Activated T-helper 2 cell treated with anti-CD3 and anti-CD28 coated beads, Interferon-gamma antibody, Interleukin-2, Interleukin-4, amounts not matched to agents 10 μg/mL and 5 μg/mL and 100 μg/mL, durations not matched to agents 14 hours and 24 hours and 36 hours (primary cell): ENCODE results near the gene SLC49A3. TPM values are rescaled to one million over a fixed set of nuclear protein-coding genes. Genes with fewer than 3 reads are reported as not detected.
"Not testable (repeated sequence)": the region's sequence is repeated elsewhere in the genome, so short reads cannot be mapped to it uniquely, and the experiment has no call there.

Experiments used
- DNase-seq: peaks from one replicate; pipeline ENCODE4 v3.0.0; 2021; ENCODE audit warnings: low spot score
- H3K27ac Mint-ChIP-seq: one replicate; pipeline ENCODE4 v1.8.0; 2021; ENCODE audit warnings: mixed read lengths
- H3K27me3 Mint-ChIP-seq: one replicate; pipeline ENCODE4 v1.8.0; 2021; ENCODE audit warnings: low read depth, mixed read lengths
- H3K36me3 Mint-ChIP-seq: one replicate; pipeline ENCODE4 v1.8.0; 2021; ENCODE audit warnings: low read depth, mixed read lengths
- H3K4me1 Mint-ChIP-seq: one replicate; pipeline ENCODE4 v1.8.0; 2021; ENCODE audit warnings: low read depth, mixed read lengths
- H3K4me3 Mint-ChIP-seq: one replicate; pipeline ENCODE4 v1.8.0; 2021; ENCODE audit warnings: low read depth, mild to moderate bottlenecking, moderate library complexity, mixed read lengths
- H3K9me3 Mint-ChIP-seq: one replicate; pipeline ENCODE4 v1.8.0; 2021; ENCODE audit warnings: mixed read lengths
- intact Hi-C: fragments of 100-400 bp; cut with micrococcal nuclease; formaldehyde crosslinking; loops from one replicate; pipeline ENCODE4 v1.15.1; 2023
- total RNA-seq: library from RNA; stranded (reverse); gene quantifications from 2 replicates; pipeline ENCODE4 v1.2.3, GENCODE V29; 2022

The SLC49A3 gene
- total RNA-seq: 0.50 and 0.74 TPM in 2 replicates

- H3K27me3 Mint-ChIP-seq: peaks cover 15% of the 10 kb centered on the region
- H3K36me3 Mint-ChIP-seq: no peaks in the 10 kb centered on the region
- no peaks in the 10 kb centered on the region for H3K9me3 Mint-ChIP-seq
- no peak for DNase-seq
- no peaks in the 10 kb centered on the region for H3K4me1 Mint-ChIP-seq
- intact Hi-C loops: no loop called here
- H3K4me3 Mint-ChIP-seq: no peak within 1 kb of the TSS
- H3K27ac Mint-ChIP-seq: no peak within 1 kb of the TSS
These were observed at the start of gene SLC49A3 for GRCh38 chr4:688854-689681. Gene SLC49A3 (minus strand): TSS chr4:689151. CDS start chr4:689127, 24 bp downstream.

DNA sequence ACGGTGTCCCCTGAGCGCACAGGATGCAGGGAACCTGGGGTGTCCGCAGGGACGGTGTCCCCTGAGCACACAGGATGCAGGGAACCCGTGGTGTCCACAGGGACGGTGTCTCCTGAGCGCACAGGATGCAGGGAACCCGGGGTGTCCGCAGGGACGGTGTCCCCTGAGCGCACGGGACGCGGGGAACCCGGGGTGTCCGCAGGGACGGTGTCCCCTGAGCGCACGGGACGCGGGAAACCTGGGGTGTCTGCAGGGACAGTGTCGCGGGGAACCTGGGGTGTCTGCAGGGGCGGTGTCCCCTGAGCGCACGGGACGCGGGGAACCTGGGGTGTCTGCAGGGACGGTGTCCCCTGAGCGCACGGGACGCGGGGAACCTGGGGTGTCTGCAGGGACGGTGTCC, 47.6 kb upstream of the SLC49A3 start:
- DNase-seq, intact Hi-C loops, H3K4me3 Mint-ChIP-seq, H3K4me1 Mint-ChIP-seq, H3K27ac Mint-ChIP-seq, H3K9me3 Mint-ChIP-seq, H3K27me3 Mint-ChIP-seq: not testable (repeated sequence)
- peaks cover 28% of the 10 kb centered on the region for H3K36me3 Mint-ChIP-seq

DNA sequence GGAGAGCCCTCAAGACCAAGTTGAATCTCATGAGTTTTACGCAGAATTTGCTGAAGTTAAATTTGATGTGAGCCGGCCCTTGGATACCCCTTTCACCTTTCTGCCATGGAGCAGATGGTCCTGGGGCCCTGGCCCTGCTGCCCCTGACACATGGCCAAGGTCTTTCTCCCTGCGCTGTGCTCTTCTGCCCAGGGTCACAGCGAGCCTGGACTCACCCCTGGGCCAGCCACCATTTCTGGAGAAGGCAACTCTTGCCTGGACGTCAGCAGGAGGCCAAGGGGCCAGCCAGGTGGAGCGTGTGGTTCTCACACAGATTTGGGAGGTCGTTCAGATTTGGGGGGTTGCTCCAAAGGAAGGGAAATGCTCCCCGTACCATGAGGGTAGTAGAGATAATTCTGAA, 46.6 kb upstream of the SLC49A3 start:
- no peaks in the 10 kb centered on the region for H3K9me3 Mint-ChIP-seq
- H3K4me3 Mint-ChIP-seq: no peak overlapping the region
- no peaks in the 10 kb centered on the region for H3K4me1 Mint-ChIP-seq
- H3K27ac Mint-ChIP-seq: no peak overlapping the region
- intact Hi-C loops: no loop called here
- no peaks in the 10 kb centered on the region for H3K27me3 Mint-ChIP-seq
- H3K36me3 Mint-ChIP-seq: peaks cover 32% of the 10 kb centered on the region
- no peak for DNase-seq

DNA sequence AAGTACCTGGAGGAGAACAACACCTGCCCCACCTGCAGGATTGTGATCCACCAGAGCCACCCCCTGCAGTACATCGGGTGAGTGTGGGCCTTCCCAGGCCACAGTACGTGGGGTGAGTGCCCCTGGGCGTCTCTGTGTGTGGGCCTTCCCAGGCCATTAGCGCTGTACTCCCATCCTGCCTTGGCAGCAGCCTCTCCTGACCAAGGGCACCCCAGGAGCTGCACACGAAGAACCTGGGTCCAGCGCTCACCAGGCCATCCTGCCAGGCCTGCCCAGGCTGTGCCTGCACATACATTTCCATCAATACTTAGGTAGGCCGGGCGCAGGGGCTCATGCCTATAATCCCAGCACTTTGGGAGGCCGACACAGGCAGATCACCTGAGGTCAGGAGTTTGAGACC, 46.0 kb upstream of the SLC49A3 start:
- no peaks in the 10 kb centered on the region for H3K4me1 Mint-ChIP-seq
- intact Hi-C loops: no loop called here
- DNase-seq: no peak
- no peak overlapping the region for H3K4me3 Mint-ChIP-seq
- no peaks in the 10 kb centered on the region for H3K27me3 Mint-ChIP-seq
- H3K27ac Mint-ChIP-seq: no peak overlapping the region
- H3K9me3 Mint-ChIP-seq: no peaks in the 10 kb centered on the region
- peaks cover 36% of the 10 kb centered on the region for H3K36me3 Mint-ChIP-seq

- no peak for DNase-seq
- intact Hi-C loops: no loop called here
- H3K4me1 Mint-ChIP-seq: no peaks in the 10 kb centered on the region
- no peak overlapping the region for H3K27ac Mint-ChIP-seq
- peaks cover 39% of the 10 kb centered on the region for H3K36me3 Mint-ChIP-seq
- H3K4me3 Mint-ChIP-seq: no peak overlapping the region
- H3K27me3 Mint-ChIP-seq: no peaks in the 10 kb centered on the region
- no peaks in the 10 kb centered on the region for H3K9me3 Mint-ChIP-seq
These were observed 45.1 kb upstream of the SLC49A3 start for GRCh38 chr4:734075-734474.

DNA sequence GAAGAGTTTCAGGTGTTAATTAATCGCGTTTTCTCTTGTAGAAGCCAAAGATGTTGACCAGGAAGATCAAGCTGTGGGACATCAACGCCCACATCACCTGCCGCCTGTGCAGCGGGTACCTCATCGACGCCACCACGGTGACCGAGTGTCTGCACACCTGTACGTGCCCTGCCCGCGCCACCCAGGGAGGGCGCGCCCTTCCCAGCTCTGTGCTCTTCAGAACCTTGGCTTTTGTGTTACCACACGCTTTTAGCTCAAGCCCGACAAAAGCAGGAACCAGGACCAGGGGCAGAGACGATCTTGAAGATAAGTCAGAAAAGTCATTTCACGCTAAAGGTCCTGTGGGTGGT, 44.7 kb upstream of the SLC49A3 start:
- no peak for DNase-seq
- peaks cover 39% of the 10 kb centered on the region for H3K36me3 Mint-ChIP-seq
- H3K27me3 Mint-ChIP-seq: no peaks in the 10 kb centered on the region
- no peak overlapping the region for H3K27ac Mint-ChIP-seq
- H3K4me3 Mint-ChIP-seq: no peak overlapping the region
- intact Hi-C loops: no loop called here
- H3K4me1 Mint-ChIP-seq: no peaks in the 10 kb centered on the region
- H3K9me3 Mint-ChIP-seq: no peaks in the 10 kb centered on the region

GRCh38 chr4:732911-733630, 44.1 kb upstream of the SLC49A3 start:
- Mint-ChIP-seq H3K36me3 (peaks cover 39% of the 10 kb centered on the region), H3K4me3 (no peak overlapping the region), H3K27ac (no peak overlapping the region), H3K27me3 (no peaks in the 10 kb centered on the region), H3K9me3 (no peaks in the 10 kb centered on the region), H3K4me1 (no peaks in the 10 kb centered on the region)
- intact Hi-C loops: no loop called here
- no peak for DNase-seq

DNA sequence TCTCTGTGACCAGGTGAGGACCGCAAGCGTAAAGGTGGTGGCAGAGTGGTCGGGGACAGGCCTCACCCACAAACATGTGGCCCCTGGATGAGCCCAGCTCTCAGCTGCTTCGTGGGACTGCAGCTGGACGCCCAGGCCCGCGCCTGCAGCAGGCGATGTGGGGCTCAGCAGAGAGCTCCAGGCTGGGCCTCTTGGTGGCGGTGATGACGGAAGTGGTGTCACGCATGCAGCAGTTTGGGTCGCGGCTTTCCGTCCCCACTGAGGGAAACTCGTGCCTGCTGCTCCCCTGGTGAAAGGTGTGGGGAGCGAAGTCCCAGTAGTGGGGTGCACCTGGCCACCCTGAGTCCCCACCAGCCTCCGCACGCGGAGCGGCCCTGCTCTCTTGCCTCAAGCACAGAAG, 43.5 kb upstream of the SLC49A3 start:
- no peak overlapping the region for H3K27ac Mint-ChIP-seq
- no peaks in the 10 kb centered on the region for H3K4me1 Mint-ChIP-seq
- H3K4me3 Mint-ChIP-seq: no peak overlapping the region
- no peaks in the 10 kb centered on the region for H3K9me3 Mint-ChIP-seq
- H3K27me3 Mint-ChIP-seq: no peaks in the 10 kb centered on the region
- DNase-seq: no peak
- intact Hi-C loops: no loop called here
- H3K36me3 Mint-ChIP-seq: peaks cover 37% of the 10 kb centered on the region

- H3K27me3 Mint-ChIP-seq, H3K27ac Mint-ChIP-seq, H3K9me3 Mint-ChIP-seq, H3K4me3 Mint-ChIP-seq, intact Hi-C loops, H3K4me1 Mint-ChIP-seq, DNase-seq: not testable (repeated sequence)
- H3K36me3 Mint-ChIP-seq: peaks cover 36% of the 10 kb centered on the region
These were observed 43.0 kb upstream of the SLC49A3 start for GRCh38 chr4:731954-732353.

- DNase-seq, H3K9me3 Mint-ChIP-seq: not testable (repeated sequence)
- peaks cover 39% of the 10 kb centered on the region for H3K36me3 Mint-ChIP-seq
These were observed 42.3 kb upstream of the SLC49A3 start for GRCh38 chr4:730946-731904.

GRCh38 chr4:730511-730910, 41.6 kb upstream of the SLC49A3 start:
- H3K4me1 Mint-ChIP-seq: peaks cover 2% of the 10 kb centered on the region
- DNase-seq: no peak
- peaks cover 36% of the 10 kb centered on the region for H3K36me3 Mint-ChIP-seq
- H3K9me3 Mint-ChIP-seq: no peaks in the 10 kb centered on the region
- no peak overlapping the region for H3K27ac Mint-ChIP-seq
- H3K4me3 Mint-ChIP-seq: no peak overlapping the region
- no peaks in the 10 kb centered on the region for H3K27me3 Mint-ChIP-seq
- intact Hi-C loops: no loop called here

More at GRCh38 chr4:730946-731904, 42.3 kb upstream of the SLC49A3 start:
- H3K27me3 Mint-ChIP-seq, intact Hi-C loops, H3K4me3 Mint-ChIP-seq, H3K27ac Mint-ChIP-seq, H3K4me1 Mint-ChIP-seq: not testable (repeated sequence)

DNA sequence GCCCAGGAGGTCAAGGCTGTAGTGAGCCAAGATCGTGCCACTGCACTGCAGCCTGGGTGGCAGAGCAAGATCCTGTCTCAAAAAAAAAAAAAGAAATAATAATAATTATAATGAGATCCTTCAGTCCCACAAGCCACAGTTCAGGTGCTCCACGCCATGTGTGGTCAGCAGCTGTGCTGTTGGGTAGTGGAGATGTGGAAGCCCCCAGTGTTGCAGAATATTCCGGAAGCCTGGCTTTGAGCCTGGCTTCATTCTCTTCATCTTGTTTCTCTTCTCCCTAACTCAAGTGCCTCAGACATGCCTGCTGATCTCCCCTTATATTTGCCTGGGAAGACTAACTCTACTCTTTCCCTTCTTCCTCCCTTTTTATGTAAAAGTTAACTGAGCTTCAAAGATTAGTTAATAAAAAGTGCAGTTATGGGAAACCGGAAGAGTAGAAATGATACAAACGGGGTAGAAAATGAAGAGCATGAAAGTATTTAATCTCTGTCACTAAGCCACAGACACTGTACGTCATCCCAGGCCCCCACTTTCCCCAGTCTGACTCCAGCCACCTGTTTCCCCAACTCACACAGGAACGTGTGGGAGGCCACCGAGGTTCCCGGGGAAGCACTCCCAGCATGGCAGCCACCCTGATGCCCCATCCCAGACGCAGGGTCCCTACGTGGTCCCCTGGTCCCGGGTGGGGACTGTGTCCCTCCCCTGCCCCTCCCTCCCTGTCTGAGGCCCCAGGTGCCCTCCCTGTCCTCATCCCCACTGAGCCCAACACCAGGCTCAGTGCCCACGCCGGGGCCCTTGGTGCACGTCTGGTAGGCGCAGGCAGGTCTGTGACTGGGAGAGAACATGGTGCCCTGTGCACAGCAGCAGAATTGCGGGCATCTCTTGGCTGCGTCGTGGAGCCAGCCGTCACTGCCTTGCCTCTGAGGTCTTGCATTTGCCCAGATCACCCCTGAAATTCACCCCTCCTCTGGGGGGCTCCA, 40.7 kb upstream of the SLC49A3 start:
- H3K9me3 Mint-ChIP-seq: no peaks in the 10 kb centered on the region
- H3K27me3 Mint-ChIP-seq: no peaks in the 10 kb centered on the region
- peaks cover 2% of the 10 kb centered on the region for H3K4me1 Mint-ChIP-seq
- intact Hi-C loops: no loop called here
- H3K27ac Mint-ChIP-seq: no peak overlapping the region
- peaks cover 28% of the 10 kb centered on the region for H3K36me3 Mint-ChIP-seq
- H3K4me3 Mint-ChIP-seq: no peak overlapping the region
- DNase-seq: no peak
